Stimulated activated CD8-positive, alpha-beta memory T cell treated with anti-CD3 and anti-CD28 coated beads, Interleukin-7, amount 100 ng/mL, for 1 hour (primary cell): ENCODE data around the gene PEAK3.

Experiments
- DNase-seq, 2 donors: peaks; one replicate each; pipeline ENCODE4 v3.0.0-alpha.2; 2020; ENCODE audit warnings: low read depth in 2 of 2

PEAK3 gene

DNA sequence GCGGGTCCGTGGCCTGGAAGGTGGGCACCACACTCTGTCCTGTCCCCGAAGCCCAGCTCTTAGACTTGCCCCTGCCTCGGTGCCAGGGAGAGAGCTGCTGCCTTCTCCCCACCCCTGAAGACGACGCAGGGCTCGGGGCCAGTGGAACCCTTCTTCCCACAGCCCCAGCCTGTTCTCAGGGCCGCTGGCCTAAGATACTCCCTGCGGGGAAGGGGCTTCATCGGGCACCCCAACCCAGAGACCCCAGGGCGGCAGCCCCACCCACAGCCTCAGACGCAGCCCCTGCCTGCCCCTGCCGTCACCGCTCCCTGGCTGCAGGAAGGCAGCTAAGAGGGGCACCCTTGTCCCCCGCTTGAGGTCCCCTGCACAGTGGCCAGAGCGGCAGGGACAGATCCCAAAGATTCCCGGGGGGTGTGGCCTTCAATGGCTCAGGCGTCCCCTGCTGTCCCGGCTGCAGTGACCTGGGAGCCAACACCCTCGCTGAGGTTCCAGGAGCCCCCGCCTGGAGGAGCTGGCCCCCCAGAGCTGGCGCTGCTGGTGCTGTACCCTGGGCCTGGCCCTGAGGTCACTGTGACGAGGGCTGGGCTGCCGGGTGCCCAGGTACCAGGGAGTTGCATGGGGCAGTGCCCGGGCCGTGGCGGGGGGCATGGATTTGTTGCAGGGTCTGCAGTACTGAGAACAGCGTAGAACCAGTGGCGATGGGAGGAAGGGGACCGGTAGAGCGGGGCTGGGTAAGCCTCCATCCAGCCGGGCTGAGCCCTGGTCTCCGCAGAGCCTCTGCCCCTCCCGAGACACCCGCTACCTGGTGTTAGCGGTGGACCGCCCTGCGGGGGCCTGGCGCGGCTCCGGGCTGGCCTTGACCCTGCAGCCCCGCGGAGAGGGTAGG, 31.9 kb downstream of the PEAK3 start:
- DNase-seq = no peak

DNA sequence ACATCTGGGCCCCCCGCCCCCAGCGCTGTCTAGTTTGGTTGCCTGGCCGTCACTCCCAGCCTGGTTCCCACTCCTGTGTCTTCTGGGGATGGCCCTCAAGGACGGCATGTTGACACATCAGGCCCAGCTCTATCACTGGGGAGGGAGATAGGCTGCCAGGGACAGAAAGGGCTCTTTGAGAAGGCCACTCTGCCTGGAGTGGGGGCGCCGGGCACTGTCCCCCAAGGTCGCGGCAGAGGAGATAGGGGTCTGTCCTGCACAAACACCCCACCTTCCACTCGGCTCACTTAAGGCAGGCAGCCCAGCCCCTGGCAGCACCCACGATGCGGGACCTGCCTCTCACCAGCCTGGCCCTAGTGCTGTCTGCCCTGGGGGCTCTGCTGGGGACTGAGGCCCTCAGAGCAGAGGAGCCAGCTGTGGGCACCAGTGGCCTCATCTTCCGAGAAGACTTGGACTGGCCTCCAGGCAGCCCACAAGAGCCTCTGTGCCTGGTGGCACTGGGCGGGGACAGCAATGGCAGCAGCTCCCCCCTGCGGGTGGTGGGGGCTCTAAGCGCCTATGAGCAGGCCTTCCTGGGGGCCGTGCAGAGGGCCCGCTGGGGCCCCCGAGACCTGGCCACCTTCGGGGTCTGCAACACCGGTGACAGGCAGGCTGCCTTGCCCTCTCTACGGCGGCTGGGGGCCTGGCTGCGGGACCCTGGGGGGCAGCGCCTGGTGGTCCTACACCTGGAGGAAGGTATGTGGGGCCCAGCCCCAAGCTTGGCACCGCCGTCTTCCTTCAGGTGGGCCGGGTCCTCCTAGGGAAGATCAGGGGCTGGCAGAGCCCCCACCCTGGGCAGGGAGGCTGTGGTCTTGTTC, 32.7 kb downstream of the PEAK3 start, which contains the start of gene AMH:
Gene AMH (plus strand): TSS at position 314 of the 857 bp plus-strand sequence. CDS start 10 bp downstream, at position 324.
- DNase-seq = no peak

DNA sequence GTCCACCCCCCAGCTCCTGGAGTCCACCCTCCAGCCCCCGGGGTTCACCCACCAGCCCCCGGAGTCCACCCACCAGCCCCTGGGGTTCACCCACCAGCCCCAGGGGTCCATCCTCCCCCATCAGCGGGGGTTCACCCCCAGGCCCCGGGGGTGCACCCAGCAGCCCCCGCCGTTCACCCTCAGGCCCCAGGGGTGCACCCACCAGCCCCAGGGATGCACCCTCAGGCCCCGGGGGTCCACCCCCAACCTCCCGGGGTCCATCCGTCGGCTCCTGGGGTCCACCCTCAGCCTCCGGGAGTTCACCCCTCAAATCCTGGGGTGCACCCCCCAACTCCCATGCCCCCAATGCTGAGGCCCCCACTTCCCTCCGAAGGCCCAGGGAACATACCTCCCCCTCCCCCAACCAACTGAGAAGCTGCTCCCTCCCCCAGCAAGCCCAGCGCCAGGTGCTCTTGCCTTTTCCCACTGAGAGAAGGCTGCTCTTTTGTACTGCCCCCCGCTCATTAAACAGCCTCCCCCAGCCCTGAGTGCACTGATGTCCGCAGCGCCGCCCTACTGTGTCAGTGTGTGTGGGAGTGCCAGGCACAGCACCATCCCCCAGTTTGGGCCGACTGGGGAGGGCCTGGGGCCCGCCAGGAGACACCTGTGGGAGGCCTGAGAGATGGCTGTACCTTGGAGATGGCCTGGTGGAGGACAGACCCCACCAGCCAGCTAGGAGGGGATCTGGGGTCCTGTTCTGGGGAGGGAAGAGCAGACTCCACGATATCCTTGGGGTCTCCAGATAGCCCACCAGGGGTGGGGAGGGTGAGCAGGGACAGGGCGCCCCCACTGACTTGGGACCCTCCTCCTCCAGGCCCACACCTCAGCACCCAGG, 33.6 kb downstream of the PEAK3 start:
- DNase-seq = no peak

DNA sequence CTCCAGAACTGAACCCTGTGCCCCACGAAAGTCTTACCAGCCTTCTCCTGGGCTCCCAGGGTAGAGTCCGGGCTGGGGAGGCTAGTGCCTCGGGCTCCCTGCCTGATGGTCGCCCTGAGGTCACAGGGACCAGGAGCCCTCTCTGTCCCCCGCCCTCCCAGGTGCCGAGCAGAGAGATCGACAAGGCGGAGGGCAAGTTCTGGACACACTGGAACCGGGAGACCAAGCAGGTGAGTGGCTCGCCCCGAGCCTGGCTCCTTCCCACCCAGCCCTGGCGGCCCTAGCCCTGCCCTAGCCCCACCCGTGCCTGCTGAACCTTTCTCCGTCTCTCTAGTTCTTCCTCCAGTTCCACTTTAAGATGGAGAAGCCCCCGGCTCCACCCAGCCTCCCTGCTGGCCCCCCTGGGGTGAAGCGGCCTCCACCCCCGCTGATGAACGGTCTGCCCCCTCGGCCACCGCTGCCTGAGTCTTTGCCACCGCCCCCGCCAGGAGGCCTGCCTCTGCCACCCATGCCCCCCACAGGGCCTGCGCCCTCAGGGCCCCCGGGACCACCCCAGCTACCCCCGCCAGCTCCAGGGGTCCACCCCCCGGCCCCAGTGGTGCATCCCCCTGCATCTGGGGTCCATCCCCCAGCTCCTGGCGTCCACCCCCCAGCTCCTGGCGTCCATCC, 34.4 kb downstream of the PEAK3 start:
- no peak for DNase-seq

DNA sequence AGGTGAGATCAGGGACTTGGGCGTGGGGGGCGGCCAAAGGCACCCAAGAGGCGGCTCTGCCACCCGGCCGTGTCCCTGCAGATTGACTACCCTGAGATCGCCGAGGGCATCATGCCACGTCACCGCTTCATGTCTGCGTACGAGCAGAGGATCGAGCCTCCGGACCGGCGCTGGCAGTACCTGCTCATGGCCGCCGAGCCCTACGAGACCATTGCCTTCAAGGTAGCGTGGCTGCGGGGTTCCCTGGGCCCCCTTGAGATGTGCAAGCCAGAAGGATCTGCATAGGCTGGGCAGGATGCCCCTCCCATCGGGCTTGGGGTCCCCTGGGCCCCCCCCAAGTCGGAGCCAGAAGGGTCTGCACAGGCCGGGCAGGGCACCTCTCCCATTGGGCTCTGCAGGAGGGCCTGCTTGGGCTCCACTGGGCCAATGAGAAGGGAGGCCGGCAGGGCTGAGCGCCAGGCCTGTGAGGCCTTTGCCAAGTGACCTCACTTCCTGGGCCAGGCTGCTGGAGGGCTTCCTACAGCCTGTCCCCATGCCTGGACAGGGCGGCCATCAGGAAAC, 35.1 kb downstream of the PEAK3 start:
- no peak for DNase-seq

DNA sequence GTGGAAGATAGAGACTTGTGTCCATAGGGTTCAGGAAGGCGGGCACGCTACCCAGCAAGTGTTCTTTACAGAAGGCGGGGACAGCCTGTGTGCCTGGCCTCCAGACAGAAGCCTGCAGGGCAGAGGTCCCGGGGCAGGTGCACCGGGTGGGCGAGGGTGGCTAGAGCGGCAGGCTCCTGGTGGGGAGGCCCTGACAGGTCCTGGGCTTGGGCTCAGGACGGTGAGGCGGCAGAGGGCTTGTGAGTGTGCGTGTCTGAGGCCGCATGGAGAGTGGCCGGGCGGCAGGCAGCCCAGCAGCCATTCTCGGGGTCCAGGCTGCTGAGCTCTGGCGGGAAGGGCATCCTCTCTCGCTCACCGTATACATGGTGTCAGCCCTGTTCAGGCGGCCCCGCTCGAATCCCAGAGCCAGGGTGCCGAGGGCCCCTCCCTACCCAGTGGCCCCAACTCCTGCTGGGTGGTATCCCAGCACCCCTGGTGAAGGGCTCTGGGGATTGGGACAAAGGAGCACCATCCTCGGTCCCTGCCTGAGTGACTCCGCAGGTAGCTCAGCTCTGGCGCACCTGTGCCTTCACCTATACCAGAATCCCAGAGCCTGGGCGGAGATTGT, 35.9 kb downstream of the PEAK3 start:
- no peak for DNase-seq

DNA sequence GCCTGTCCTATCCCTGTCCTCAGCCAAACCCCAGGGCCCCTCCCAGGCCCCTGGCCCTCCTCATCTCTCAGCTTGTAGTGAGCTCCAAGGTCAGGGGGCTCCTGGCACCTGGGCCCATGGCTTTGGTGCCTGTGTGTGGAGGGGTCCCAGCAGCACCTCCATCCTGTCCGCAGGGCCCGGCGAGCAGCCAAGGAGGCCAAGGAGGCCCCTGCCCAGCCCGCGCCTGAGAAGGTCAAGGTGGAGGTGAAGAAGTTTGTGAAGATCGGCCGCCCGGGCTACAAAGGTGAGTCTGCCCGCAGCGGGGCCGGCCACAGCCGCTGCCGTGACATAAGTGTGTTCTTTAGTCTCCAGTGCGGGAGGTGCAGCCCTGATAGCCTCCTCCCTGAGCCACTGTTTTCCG, 36.7 kb downstream of the PEAK3 start:
- no peak for DNase-seq

DNA sequence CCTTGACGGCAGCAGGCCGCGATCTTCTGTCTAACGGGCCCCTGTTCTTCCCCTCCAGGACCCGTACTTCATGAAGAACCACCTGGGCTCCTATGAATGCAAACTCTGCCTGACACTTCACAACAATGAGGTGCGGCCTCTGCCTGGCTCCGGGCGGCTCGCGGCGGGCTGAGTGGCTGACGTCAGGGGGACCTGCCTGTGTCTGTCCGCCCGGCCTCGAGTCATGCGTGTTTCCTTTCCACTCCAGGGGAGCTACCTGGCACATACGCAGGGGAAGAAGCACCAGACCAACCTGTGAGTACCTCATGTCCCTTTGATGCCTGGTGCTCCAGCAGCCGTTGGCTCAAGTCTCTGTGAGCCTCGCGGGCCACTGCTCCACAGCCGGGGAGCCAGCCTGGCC, 37.5 kb downstream of the PEAK3 start:
- no peak for DNase-seq

DNA sequence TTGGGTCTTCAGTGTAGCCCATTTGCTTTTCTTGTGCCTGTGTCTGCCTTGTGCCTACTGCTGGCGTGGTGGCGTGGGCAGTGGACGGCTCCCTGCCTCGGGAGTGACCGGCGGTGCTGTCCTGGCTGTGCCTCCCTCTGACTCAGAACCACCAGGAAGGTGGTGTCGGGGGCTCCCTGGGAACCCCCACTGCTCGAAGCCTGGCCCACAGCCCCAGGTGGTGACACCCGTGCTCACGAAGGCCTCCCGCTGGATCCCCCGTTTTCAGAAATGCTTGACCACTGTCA, 37.9 kb downstream of the PEAK3 start:
- no peak for DNase-seq

DNA sequence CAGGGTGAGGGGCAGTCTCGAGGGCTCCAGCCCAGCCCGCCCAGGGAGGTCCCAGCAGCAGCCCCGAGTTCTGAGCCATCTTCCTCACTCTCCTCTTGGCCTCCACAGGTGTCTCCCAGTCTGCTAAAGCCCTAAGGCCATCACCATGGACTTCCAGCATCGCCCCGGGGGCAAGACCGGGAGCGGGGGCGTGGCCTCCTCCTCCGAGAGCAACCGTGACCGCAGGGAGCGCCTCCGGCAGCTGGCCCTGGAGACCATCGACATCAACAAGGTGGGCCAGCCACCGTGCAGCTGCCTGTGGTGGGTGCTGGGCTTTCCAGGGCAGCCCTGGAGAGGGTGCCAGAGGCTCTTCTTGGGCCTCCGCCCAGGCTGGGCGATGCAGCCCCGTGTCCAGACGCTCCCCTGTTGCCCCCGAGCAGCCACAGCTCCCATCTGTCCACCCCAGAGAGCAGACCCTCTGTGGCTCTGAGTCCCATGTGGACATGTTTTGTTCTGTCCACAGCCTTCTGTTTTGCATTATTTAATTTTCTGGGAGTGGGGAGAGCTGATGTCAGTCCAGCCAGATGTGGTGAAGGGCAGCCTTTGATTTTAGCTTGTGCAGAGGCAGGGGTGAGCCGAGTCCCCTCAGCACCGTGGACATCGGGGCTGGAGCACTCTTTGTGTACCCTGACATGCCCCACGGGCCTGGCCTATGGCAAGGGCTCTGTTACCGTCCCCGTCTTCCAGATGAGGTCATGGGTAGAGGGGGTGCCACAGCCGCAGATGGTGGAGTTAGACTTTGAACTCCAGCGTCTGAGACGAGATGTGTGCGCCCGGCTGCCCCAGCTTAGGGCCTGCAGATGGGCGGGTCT, 38.5 kb downstream of the PEAK3 start:
- no peak for DNase-seq

DNA sequence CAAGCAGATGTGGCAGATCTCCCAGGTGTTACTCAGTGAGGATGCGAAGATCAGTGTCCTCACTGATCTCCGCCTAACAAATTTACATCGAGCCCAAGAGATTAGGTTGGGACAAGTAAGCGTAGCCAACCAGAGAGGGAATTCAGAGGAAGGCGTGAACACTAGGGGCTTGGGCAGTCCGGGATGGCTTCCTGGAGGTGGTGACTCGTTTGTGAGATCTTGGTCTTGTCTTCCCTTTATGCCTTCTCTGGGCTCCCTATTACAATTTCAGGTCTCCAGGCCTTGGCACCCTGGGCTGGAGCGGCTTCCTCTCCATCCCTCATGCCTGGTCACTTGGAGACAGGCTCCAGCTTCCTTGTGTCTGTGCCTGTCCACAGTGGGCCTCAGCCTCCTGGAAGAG, 39.2 kb downstream of the PEAK3 start:
- no peak for DNase-seq

DNA sequence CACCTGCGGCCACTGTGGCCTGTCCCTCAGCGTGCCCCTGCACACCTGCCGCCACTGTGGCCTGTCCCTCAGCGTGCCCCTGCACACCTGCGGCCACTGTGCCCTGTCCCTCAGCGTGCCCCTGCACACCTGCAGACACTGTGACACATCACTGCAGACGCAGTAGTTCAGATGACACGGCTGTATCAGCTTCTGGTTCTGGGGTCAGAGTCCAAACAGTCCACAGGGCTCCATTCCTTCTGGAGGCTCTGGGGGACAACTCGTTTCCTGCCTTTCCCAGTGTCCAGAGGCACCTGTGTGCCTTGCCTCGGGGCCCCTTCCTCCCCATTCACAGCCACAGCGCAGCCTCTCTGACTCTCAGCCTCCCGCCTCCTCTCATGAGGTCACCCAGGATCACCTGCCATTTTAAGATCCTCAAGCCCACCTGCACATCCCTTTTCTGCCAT, 39.9 kb downstream of the PEAK3 start:
- no peak for DNase-seq

DNA sequence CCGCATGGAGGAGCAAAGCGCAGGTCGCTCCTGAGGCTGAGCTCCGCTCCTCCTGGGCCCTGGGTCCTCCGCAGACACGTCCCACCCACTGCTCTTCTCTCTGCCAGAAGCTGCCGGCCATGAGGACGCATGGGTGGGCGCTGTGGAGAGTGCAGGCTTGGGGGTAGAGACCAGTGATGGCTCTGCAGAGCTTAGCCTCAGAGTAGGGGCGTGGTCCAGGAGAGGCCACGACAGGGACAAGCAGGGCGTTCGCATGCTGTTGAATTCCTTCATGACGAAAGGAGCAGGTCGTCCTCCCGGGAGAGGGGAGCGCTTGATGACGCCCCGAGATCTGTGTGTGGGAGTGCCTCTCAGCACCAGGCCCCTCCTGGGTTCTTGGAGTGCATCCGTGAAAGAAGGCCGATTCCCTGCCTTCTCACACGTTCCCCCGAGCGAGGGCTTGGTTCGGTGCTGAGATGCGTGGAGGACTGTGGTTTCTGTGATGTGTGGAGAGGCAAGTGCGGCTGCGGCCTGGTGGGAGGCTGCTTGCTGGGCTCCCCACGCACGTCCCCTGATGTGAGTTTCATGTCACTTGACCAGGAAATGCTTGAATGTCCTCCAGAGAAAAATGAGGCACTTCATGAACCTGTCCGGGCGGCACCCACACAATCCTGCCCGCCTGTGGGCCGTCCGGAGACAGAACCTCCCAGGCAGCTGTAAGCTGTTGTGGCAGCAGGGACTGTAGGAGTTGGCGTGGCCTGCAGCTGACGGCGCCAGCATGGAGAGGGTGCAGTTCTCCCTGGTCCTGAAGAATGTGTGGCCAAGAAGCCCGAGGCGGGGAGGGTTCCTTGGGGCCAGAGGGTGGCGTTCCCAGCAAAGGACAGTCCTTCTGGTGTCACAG, 40.9 kb downstream of the PEAK3 start:
- DNase-seq = no peak

DNA sequence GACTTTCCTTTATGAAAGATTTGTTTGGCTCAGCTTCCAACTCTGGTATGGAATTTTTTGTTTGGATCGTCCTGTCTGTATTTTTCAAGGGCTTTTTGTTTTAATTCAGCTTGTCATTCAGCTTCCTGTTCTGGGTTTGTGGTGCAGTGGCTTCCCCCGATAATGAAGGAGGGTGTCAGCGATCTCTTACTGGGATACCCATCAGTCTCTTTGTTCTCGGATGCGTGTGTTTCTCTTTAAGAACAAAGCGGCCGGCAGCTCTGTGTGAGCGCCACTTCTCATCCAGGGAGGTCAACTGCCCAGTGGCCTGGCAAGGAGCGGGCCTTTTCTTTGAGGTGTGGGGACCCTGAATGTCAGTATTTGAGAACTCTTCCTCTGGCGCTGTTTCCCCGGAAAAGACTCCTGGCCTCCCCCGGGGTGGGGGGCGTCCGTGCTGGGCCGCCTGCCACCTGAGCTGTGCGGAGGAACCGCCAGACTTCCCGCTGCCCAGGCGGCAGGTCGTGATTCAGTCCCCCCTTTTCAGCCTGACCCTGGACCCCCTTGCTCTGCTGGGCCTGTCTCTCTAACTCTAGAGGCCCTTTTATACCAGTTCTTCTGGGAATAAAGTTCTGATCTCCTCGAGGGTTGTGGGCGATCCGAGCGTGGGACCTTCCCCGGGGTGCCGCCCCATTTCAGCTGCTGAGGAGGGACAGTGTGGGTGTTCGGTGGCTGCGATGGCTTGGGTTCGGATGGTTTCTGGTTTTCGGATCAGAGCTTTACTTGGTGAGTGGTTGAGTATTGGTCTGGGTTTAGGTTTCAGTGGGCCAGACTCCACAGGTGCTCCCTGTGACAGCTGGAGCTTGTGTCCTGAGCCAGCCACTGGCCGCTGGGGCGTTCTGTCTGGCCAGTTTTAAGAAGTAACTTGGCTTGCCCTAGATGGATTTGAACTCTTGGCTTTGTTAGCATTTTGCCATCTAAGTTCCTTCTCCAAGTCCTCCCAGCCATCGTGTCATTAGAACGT, 41.9 kb downstream of the PEAK3 start:
- no peak for DNase-seq

DNA sequence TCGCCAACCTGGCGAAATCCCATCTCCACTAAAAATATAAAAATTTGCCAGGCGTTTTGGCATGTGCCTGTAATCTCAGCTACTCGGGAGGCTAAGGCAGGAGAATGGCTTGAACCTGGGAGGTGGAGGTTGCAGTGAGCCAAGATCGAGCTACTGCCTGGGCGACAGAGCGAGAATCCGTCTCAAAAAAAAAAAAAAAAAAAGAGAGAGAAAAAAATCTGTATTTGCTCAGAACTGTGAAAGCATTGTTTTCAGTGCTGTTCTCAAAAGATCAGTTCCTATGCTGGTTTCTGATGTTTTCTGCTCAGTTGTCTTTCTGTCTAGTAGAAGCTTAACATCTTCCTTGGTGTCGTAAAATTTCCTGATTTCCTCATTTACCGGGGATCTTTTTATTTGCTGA, 42.8 kb downstream of the PEAK3 start:
- no peak for DNase-seq

DNA sequence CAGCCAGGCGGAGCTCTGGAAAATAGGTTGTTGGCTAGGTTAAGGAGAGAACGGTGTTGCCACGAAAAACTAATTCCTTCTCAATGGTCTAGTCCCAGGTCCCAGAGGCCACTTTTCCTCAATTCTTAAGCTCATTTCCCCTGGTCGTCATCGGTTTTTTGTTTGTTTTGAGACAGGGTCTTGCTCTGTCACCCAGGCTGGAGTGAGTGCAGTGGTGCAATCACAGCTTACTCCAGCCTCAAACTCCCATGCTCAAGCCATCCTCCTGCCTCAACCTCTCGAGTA, 44.2 kb downstream of the PEAK3 start:
- DNase-seq = no peak

DNA sequence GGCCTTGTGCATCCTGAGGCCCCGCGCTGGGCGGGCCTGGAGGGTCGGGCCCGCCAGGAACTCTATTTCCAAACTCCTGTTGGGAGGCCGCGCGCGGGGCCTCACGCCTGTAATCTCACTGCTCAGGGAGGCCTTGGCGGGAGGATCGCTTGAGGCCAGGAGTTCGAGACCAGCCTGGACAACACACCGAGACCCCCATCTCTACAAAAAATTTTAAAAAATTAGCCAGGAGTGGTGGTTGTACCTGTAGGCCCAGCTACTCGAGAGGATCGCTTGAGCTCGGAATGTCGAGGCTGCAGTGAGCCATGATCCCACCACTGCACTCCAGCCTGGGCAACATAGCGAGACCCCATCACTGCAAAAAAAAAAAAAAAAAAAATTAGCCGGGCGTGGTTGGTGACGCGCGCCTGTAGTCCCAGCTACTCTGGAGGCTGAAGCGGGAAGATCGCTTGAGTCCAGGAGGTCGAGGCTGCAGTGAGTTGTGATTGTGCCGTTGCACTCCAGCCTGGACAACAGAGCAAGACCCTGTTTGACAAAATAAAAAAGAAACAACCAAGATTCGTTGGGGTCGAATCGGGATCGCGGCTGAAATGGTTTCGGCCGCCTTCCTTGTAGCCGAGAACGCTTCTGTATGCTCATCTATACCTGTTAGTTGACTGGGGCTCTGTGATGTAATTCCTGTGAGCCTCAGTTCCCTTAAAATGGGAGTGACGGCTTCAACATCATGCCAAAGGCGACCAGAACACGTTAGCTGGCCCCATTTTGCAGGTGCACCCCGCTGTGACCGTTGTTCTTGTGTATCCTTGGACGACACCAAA, 44.7 kb downstream of the PEAK3 start:
- no peak for DNase-seq
